ENCODE data around the gene HPSE2. TPM values are rescaled to one million over a fixed set of nuclear protein-coding genes. Genes with fewer than 3 reads are reported as not detected.

Gene HPSE2
- polyA plus RNA-seq, 1 experiment: not detected

- ChIA-PET POLR2A (interaction anchor here (0.5 kb wide), 1 partner anchor 70 kb away, joined by 4 read pairs; no protein-coding TSS in a partner anchor), CTCF (interaction anchor here (1.0 kb wide), 1 partner anchor 9 kb away, joined by 3 read pairs; no protein-coding TSS in a partner anchor)
- Histone ChIP-seq H3K4me3 (ENCODE audit: low read depth, low read length) (no peak overlapping the region), H3K27me3 (ENCODE audit: control insufficient read depth, insufficient read depth, low read length) (no peaks in the 10 kb centered on the region), H3K36me3 (ENCODE audit: control insufficient read depth, insufficient read depth, low read length) (no peaks in the 10 kb centered on the region)
- DNase-seq (ENCODE audit: low read depth): no peak
- TF ChIP-seq, protein P1, sequence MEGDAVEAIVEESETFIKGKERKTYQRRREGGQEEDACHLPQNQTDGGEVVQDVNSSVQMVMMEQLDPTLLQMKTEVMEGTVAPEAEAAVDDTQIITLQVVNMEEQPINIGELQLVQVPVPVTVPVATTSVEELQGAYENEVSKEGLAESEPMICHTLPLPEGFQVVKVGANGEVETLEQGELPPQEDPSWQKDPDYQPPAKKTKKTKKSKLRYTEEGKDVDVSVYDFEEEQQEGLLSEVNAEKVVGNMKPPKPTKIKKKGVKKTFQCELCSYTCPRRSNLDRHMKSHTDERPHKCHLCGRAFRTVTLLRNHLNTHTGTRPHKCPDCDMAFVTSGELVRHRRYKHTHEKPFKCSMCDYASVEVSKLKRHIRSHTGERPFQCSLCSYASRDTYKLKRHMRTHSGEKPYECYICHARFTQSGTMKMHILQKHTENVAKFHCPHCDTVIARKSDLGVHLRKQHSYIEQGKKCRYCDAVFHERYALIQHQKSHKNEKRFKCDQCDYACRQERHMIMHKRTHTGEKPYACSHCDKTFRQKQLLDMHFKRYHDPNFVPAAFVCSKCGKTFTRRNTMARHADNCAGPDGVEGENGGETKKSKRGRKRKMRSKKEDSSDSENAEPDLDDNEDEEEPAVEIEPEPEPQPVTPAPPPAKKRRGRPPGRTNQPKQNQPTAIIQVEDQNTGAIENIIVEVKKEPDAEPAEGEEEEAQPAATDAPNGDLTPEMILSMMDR (IDR thresholded peaks at IDR 0.05; ENCODE audit: insufficient read depth, low read depth, low read length): no peak
Measured at GRCh38 chr10:99123336-99123735, 112.3 kb downstream of the HPSE2 start.

GRCh38 chr10:99119258-99119748 lies 116.3 kb downstream of the HPSE2 start:
- no peaks in the 10 kb centered on the region for H3K27me3 ChIP-seq (ENCODE audit: control insufficient read depth, insufficient read depth, low read length)
- ChIA-PET CTCF (no interaction called here), POLR2A (no interaction called here)
- TF ChIP-seq, protein P1 (IDR thresholded peaks at IDR 0.05; ENCODE audit: insufficient read depth, low read depth, low read length): no peak
- no peak for DNase-seq (ENCODE audit: low read depth)
- no peak overlapping the region for H3K4me3 ChIP-seq (ENCODE audit: low read depth, low read length)
- no peaks in the 10 kb centered on the region for H3K36me3 ChIP-seq (ENCODE audit: control insufficient read depth, insufficient read depth, low read length)

DNA sequence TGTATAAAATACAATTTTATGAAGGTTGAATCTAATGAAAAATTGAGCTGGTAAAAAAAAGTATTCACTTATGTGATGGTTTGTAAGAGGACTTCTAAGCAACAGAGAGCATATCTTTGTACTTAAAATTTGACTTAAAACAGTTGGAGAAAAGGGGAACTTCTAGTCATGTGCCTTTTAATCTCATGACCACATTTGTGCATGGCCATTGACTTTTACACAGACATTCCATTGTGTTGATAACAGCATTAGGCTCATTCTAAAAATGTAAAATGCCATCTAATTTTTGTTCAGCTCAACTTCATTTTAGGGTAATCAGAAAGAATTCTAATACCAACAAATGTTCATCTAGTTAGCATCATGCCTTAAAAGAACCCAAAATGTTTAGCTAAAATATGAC lies 119.9 kb downstream of the HPSE2 start:
- no peaks in the 10 kb centered on the region for H3K27me3 ChIP-seq (ENCODE audit: control insufficient read depth, insufficient read depth, low read length)
- DNase-seq (ENCODE audit: low read depth): no peak
- H3K4me3 ChIP-seq (ENCODE audit: low read depth, low read length): no peak overlapping the region
- POLR2A ChIA-PET: no interaction called here
- no peaks in the 10 kb centered on the region for H3K36me3 ChIP-seq (ENCODE audit: control insufficient read depth, insufficient read depth, low read length)
- TF ChIP-seq, protein P1 (IDR thresholded peaks at IDR 0.05; ENCODE audit: insufficient read depth, low read depth, low read length): no peak
- CTCF ChIA-PET: interaction anchor here (0.6 kb wide), 1 partner anchor 362 kb away, joined by 3 read pairs; no protein-coding TSS in a partner anchor

DNA sequence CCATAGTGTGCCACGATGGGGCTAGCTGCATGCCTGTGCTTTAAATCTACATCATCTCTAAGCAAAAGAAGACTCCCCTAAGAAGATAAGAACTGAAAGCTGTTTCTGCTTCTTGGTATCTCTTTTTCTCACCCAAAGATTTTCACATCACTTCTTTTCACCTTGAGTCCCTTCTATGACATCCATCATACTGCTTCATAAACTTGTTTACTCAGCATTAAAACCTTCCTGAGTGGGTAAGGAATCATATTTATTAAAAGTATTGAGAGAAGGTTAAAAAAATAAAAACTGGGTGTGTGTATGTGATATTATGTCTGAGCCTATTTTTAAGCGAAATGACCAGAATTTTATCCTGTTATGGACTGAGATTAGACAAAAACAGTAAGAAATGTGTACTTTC lies 150.3 kb downstream of the HPSE2 start:
- Histone ChIP-seq H3K36me3 (ENCODE audit: control insufficient read depth, insufficient read depth, low read length) (no peaks in the 10 kb centered on the region), H3K4me3 (ENCODE audit: low read depth, low read length) (no peak overlapping the region), H3K27me3 (ENCODE audit: control insufficient read depth, insufficient read depth, low read length) (no peaks in the 10 kb centered on the region)
- TF ChIP-seq, protein P1 (IDR thresholded peaks at IDR 0.05; ENCODE audit: insufficient read depth, low read depth, low read length): no peak
- CTCF ChIA-PET: no interaction called here
- POLR2A ChIA-PET: no interaction called here
- DNase-seq (ENCODE audit: low read depth): no peak

GRCh38 chr10:99084161-99084560 lies 151.5 kb downstream of the HPSE2 start:
- CTCF ChIA-PET: no interaction called here
- no peaks in the 10 kb centered on the region for H3K27me3 ChIP-seq (ENCODE audit: control insufficient read depth, insufficient read depth, low read length)
- TF ChIP-seq, protein P1 (IDR thresholded peaks at IDR 0.05; ENCODE audit: insufficient read depth, low read depth, low read length): no peak
- no peak overlapping the region for H3K4me3 ChIP-seq (ENCODE audit: low read depth, low read length)
- POLR2A ChIA-PET: no interaction called here
- H3K36me3 ChIP-seq (ENCODE audit: control insufficient read depth, insufficient read depth, low read length): no peaks in the 10 kb centered on the region
- no peak for DNase-seq (ENCODE audit: low read depth)

All from BJ (cell line).